ENCODE data around the gene FAM227B.

FAM227B gene

DNA sequence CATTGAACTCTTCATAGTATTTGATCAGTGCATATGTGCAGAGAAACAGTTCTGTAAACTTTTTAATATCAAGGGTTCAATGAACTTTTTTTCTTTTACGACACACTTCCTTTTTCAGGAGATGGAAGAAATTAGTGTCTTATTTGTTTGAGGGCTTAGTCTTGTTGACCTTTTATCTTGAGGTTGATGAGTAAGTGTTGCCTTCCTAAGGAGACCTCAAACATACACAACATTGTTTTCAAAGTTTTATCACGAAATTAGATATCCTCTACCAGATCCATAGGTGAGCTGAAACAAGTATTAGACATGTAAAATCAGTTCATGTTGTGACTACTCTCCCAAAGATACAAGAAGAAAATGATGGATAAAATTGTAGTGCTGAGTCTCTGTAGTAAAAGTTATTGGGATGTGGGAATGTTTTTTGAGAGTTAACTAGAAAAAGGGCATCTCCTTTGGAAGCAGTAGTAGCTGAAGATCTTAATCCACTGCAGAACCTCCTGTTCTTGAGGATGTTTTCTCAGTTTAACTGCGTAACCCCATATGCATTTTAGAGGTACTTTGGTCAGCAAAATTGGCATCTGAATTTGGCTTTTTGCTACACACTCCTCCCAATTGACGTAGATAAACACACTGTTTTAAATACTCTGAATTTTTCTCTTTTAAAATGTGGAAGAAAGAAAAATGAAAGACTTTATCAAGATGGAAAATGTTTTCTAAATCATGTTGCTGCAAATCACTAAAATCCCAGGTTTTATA is 333.8 kb downstream of the FAM227B start:
- no peak for DNase-seq

DNA sequence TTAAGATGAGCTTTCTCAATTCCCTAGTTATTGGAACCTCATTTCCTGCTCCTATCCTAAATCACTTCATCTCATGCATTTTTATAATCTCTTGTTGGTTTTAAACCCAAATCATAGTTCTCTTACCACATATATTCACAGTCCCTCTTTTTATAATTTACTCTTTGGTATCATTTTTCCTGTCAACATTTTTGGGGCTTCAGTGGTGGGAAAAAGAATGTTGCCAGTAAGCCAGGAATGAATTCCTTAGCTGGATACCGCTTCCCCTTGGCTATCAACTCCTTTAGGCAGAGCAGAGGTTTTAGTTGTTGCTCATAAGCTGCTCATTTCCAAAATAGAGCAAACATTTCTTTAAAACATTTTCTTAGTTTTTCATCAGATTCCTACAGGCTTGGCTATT is 338.3 kb downstream of the FAM227B start:
- no peak for DNase-seq

DNA sequence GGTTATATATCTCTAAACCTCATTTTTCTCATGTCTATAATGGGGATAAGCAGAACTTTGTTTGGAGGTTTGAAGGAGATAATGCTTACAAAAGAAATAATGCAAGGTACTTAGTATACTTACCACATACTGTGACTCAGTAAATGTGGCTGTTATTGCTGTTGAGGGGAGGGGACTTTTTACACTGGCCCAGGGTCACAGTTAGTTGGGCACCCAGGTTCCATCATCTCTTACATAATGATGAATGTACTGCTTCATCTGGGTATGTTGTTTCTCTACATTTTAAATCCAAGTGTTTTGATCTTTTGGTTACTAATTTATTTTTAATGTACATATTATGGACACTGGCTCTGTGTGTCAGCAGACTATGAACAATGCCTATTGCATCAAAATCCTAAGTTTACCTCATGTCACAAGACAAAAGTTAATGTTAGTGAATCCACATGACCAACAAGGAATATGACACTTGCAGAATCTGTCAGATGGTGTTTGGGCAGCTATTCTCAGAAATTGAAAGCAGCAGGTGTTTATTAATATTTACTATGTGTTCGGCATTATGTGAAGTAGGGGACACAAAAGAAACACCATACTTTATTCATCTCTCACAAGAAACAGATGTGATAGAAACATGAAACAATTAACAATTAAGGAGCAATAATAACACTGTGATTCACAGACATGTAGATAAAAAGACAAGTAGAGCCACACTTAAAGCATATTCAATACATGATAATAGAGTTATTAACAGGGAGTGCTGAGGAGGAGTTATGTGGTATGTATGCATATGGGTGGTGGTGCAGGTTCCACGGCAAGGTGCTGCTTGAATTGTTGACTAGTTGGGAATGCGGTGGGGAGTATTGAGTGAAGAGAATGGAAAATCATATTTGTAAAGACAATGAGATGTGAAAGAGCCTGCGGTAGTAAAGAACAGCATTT is 340.8 kb downstream of the FAM227B start:
- DNase-seq = no peak

DNA sequence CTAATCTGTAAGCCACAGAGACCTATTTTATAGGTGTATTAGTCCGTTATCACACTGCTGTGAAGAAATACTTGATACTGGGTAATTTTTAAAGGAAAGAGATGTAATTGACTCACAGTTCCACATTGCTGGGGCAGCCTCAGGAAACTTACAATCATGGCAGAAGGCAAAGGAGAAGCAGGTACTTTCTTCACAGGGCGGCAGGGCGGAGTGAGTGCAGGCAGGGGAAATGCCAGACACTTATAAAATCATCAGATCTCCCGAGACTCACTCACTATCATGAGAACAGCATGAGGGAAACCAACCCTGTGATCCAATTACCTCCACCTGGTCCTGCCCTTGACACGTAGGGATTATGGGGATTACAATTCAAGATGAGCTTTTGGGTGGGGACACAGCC is 341.9 kb downstream of the FAM227B start:
- no peak for DNase-seq

Measured in activated CD8-positive, alpha-beta memory T cell treated with anti-CD3 and anti-CD28 coated beads, Interleukin-2, amount 50 U/mL, for 4 hours (primary cell).